Activated CD8-positive, alpha-beta memory T cell treated with anti-CD3 and anti-CD28 coated beads, Interleukin-2, amount 50 U/mL, for 24 hours (primary cell): ENCODE data around the gene RABL3.
"Not testable (repeated sequence)": the region's sequence is repeated elsewhere in the genome, so short reads cannot be mapped to it uniquely, and the experiment has no call there.

Experiments used
- DNase-seq: peaks from one replicate; pipeline ENCODE4 v3.0.0-alpha.2; 2020; ENCODE audit errors: extremely low read depth

Gene RABL3

DNA sequence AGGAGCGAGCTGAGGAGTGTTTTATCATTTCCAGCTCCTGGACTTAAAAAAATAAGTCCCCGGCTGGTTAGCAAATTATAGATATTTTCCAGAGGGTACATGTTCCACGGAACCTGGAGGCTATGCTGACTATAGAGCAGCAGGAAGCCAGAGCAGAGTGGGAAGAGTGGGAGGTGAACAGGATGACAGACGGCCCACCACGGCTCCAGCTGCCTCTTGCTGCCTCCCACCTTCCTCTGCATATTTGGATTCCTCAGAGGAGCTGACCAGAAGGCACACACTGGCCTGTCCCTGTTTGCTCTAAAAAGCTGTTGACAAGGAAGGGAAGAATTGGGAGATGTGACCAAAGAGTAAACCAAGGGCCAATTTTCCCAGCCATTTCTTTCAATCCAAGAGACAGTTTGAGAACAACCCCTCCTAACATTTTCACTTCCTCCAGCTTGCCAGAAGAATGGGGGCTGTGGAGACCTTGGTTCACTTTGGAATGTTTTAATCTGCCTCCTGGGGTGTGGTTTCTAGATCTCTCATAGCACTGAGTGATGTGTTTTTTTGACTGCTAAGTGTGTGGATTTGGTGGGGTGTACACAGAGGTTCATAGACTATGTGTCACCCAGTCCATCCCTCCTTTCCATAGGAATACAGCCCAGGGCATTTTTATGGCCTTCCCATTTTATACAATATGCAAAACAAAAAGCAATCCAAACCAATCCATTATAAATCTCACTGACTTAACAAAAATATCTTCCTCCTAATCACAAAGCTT lies 97.1 kb downstream of the RABL3 start:
- no peak for DNase-seq

DNA sequence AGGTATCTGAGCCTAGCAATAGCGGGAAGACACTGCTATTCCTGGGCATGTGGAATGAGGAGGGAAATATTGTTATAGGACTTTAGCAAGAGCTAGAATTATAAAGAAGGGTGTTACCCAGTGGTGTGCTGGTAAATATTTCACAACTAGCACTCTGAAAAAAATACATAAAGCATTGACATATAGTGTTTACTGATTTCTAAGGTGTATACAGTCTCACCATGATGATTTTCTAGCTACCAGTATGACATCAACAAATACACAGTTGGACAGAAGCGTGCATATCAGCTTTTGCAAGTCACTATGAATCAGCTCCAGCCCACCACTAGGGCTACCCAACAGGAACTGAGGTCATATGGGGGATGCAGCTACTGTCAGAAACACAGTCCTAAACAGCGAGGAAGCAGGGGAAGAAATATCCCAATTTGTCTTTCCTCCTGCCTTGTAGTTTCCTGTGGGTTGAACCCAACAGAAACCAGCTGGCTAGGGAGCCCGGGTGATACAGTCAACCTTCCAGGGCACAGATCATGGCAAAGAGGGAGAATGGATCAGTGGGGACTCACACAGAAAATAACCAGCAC lies 99.9 kb downstream of the RABL3 start:
- no peak for DNase-seq

DNA sequence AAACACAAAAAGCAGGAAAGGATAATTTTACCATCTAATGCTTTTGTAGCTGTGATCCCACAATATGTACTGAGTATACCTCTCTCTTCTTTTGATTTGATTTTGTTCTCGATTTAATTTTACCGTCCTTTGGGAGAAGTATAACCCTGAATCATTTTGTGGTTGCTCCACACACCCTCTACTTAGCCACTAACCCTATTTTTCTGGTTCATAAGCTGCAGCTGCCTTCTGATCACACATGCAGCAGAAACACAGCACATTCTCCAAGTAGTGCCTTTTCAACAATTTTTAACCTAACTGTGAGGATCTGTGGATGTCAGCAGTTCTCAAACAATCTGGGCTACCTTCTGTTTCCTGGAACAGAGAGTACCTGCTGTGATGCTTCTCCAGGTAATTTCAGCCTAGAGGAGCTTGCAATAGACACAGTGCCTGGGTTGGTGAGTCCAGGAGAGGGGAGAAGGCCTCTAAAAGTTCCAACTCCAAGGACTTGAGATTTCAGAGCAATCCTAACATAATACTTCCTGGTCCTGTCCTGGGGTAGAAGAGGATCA lies 100.5 kb downstream of the RABL3 start:
- no peak for DNase-seq

DNA sequence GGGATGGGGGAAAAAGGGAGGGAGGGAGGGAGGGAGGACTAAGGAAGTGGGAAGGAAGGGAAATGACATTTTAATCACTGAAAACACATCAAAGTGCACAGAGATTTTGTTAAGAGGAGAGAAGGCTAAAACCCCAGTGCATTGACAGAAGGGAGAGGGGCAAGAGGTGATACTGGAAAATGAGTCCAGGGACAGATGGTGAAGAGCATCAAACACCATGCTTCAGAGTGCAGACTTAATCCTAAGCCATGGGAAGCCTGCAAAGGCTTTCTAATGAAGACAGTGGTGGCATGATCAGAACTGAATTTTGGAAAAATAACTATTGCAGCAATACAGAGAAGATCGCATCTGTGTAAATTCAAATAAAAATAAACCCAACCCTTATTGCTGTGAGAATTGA lies 102.1 kb downstream of the RABL3 start:
- no peak for DNase-seq

DNA sequence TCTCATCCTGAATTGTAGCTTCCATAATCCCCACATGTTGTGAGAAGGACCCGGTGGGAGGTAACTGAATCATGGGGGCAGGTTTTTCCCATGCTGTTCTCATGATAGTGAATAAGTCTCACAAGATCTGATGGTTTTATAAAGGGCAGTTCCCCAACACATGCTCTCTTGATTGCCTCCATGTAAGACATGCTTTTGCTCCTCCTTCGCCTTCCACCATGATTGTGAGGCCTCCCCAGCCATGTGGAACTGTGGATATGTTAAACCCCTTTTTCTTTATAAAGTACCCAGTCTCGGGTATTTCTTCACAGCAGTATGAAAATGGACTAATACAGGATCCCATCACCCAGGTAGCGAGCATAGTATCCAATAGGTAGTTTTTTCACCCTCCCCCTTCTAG lies 103.5 kb downstream of the RABL3 start:
- DNase-seq, result not testable (repeated sequence)

DNA sequence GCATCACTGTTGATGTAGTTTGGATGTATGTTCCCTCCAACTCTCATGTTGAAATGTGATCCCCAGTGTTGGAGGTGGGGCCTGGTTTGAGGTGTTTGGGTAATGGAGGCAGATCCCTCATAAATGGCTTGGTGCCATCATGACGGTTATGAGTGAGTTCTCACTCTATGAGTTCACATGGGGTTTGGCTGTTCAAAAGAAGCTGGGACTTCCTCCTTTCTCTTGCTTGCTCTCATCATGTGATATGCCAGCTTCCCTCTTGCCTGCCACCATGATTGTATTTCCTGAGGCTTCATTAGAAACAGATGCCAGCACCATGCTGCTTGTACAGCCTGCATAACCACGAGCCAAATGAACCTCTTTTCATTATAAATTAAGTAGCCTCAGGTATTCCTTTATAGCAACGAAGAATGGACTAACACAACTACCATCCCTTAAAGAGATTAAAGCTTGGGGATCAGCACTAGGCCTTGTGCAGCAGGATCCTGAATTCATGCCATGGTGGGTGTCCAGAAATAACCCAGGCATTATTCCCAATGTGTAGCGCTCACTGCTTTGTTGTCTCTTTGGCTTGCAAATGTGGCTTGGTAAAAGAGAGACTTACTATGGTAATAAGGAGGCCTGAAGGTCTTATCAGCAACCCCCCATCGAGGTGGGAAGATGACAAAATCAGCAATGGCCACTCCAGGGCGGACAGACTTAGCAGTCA lies 104.3 kb downstream of the RABL3 start:
- no peak for DNase-seq

DNA sequence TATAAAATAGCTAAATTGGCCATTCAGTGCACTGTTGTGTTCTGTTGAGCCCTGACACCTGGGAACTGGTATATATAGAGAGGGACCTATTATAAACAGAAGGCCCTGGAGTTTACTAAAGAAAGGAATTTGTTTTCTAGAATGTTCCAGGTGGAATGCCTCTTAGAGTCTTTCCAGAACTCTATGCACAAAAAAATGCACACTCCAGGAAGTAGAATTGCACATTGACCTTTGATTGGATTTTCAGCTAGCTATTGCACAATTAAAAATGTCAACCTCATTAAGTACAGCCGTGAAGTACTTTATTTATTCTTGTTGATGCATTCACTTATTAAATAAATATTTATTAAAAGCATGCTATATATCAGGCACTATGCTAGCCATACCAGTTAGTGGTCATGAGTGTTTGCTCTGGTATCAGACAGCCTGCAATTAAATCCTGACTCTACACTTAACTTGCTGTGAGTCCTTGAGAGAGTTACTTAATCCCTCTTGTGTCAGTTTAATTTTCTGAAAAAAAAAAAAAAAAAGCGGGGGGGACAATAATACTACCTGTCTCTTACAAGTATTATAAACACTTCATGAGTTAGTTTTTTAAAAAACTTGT lies 105.4 kb downstream of the RABL3 start:
- DNase-seq, result no peak
